VCaP (cell line): ENCODE data around the gene RCOR3.
A peak's percentile ranks its signal among the peaks of the same experiment; 100 is the strongest.

Experiments used
- H3K27ac ChIP-seq: fragments of 450-650 bp; 2 replicates; pipeline ENCODE4 v1.5.1; 2017
- TF ChIP-seq, protein P1 (sequence below): fragments of 450-650 bp; conservative IDR thresholded peaks from 2 replicates; pipeline ENCODE4 v1.5.1; 2017; ENCODE audit warnings: mild to moderate bottlenecking, moderate library complexity

The RCOR3 gene

DNA sequence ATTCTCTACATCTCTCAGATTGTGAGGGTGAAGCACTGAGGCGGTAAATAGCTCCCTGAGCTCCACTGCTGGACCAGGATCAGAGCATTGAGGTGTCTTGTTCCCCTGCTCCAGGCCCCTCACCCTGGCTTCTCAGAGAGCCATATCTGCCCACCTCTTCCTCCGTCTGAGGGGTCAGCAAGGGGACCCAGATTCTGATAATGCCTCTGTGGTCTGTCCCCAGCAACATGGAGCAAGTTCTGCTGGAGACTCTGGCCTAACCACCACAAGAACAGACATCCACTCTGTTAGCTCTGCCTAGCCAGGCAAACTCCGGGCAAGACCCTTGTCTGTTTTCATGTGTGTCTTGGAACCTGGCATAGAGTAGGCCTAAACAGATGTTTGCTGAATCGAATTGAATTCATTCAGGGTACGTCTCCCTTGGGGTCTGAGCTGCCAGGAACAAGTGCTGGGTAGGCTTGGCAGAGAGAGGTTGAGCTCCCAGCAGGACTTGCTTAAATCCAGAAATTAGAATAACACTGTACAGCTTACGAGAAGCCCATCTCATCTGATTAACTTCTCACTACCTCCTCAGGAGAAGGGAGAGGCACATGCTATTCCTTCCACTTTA, 69.8 kb downstream of the RCOR3 start:
- H3K27ac ChIP-seq = no peak overlapping the region
- TF ChIP-seq, protein P1, sequence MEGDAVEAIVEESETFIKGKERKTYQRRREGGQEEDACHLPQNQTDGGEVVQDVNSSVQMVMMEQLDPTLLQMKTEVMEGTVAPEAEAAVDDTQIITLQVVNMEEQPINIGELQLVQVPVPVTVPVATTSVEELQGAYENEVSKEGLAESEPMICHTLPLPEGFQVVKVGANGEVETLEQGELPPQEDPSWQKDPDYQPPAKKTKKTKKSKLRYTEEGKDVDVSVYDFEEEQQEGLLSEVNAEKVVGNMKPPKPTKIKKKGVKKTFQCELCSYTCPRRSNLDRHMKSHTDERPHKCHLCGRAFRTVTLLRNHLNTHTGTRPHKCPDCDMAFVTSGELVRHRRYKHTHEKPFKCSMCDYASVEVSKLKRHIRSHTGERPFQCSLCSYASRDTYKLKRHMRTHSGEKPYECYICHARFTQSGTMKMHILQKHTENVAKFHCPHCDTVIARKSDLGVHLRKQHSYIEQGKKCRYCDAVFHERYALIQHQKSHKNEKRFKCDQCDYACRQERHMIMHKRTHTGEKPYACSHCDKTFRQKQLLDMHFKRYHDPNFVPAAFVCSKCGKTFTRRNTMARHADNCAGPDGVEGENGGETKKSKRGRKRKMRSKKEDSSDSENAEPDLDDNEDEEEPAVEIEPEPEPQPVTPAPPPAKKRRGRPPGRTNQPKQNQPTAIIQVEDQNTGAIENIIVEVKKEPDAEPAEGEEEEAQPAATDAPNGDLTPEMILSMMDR = no peak

DNA sequence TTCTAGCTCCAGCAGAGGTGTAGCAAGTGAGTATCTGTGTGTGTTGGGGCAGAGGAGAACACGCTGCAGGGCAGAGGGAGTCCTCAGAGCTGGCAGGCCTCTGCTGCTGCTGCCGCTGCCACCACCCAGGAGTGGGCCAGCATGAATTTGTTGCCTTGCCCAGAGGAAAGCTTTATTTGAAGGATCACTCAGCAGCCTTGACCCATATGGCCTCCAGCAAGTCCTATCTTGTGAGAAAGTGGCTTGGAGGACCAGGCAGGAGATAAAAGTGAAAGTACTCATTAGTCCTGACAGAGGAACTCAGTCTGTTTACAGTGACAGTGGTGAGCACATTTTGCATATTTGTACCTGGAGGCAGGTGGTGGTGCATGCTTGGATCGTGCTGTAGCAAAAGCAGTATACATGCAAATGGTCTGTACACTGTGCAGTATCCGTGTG, 70.6 kb downstream of the RCOR3 start:
- TF ChIP-seq, protein P1 = no peak
- H3K27ac ChIP-seq = peak overlapping the region; percentile 32

DNA sequence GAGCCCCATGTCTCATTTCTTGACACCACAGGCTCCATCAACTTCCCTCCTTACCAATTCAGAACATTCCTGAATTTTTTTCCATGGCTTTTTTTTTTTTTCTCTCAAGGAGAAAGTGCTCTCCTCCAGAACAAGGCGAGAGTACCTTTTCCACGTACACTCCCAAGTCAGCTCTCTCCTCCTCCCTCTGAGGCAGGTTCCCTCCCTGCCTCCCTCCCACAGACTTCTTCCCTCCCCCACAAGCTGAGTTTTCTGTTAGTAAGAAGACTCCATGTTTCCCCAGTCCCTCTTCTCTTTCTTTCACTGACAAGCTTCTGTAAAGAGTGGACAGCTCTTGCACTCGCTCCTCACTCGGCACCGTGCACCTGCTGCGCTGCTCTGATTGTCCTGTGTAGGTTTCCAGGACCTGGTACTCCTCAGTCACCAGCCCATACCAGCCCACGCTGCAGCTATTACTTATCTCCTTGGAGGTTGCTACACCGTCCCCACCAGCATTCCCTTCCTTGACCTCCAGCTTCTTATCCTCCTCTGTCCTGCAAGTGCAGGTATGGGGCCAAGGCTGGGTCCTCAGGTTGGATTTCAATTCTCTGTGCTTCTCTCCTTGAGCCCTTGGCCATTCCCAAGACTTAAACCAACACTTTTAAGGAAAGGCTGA, 71.2 kb downstream of the RCOR3 start:
- TF ChIP-seq, protein P1 = no peak
- peak overlapping the region; percentile 32; the same call in 1 of the 2 replicates for H3K27ac ChIP-seq

DNA sequence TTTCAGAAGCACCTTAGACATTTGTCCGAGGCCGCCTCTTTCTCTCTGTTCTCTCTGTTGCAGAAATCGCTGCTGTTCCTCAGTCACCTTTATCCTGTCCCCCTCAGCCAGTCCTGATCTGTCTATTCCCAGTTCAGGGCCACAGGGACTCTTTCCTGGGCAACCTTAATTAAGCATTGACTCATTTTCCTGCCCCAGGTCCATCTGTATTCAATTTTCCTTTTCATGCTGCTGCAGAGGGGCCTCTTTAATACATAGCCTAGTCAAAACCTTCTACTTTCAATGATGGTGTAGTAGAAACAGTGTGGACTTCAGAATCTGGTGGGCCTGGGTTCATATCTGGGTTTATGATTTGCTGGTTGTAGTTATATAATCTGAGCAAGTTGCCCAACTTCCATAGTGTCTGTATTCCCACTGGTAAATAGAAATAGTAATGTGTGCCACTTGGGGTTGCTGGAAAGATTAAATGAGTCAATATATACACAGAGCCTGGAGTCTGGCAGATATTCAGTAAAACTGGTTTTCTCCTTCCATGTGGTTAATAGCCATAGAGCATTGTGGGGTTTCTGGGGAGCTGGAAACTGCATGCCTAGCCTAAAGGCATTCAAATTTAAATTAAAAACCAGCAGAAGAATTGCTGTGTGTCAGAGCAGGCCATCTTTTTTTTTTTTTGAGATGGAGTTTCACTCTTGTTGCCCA, 72.0 kb downstream of the RCOR3 start:
- no peak overlapping the region for H3K27ac ChIP-seq
- TF ChIP-seq, protein P1 = no peak

DNA sequence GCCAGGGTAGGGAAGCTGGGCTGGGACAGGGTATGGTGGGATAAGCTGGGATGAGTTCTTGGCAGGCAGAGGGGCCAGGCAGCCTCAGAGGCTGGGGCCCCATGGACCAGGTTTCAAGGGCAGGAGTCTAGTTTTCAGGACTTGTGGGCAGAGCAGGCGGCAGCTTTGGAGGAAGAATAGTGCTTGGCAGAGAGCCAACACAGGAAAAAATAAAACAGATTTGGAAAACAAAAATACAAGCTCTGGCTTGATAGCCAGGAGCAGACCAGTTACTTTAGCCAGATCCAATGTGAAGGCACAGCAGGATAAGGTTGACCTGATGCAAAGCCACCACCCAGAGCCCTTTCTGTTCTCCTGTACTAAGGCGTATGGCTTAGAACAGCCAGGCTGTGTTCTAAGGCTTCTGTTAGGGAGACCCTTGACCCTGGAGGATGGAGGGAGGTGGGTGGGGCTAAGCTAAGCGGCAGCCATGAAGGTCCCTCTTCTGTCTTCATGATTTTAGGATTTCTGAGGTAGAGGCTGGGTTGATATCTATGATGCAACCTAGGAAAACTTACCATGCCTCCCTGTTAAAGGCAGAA, 73.0 kb downstream of the RCOR3 start:
- no peak overlapping the region for H3K27ac ChIP-seq
- TF ChIP-seq, protein P1 = no peak

DNA sequence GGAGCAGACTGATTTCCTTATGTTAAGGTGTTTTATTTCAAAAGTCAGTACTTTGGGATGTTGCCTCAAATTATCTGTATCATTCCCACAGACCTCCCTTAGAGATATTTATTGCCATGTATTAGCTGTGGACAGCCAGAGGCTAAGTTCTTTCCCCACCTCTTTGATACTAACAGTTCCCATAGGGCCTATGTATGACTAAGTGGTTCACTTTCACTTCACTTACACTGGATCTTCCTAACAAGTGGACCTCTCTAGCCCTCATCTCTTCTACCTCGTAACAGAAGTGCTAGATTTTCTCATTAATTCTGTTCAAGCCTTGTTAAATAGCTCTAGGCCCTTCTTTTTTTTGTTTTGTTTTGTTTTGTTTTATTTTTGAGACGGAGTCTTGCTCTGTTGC, 73.7 kb downstream of the RCOR3 start:
- TF ChIP-seq, protein P1 = no peak
- H3K27ac ChIP-seq = no peak overlapping the region

DNA sequence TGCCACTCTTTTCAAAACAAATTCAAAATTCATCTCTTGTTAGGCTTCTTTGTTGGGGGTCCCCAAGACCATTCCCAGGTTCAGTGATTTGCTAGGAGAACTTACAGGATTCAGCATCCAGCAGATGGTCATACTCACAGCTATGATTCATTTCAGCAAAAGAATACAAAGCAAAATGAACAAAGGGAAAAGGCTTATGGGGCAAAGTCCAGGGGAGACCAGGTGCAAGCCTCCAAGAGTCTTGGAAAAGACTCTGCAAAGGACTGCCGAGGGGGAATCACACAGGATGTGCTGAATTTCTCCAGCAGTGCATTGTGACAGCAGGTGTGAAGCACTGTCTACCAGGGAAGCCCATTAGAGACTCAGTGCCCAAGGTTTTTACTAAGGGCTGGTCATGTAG, 74.7 kb downstream of the RCOR3 start:
- TF ChIP-seq, protein P1 = no peak
- no peak overlapping the region for H3K27ac ChIP-seq
